A673 (cell line): ENCODE results near the gene JKAMP. TPM values are rescaled to one million over a fixed set of nuclear protein-coding genes. Genes with fewer than 3 reads are reported as not detected.

ENCODE experiments used
- BruUV-seq: library from RNA; stranded (reverse); fragments of 400-500 nt; replicated peaks from 2 replicates; lab custom pipeline; 2021; lab: Mats Ljungman, UMichigan
- CTCF ChIA-PET: fragments of 300-600 bp; sonication (Branson Sonifier 250); formaldehyde crosslinking; loops from one replicate; lab custom pipeline; 2022; ENCODE audit warnings: antibody characterized with exemption; lab: Charles Lee
- POLR2A ChIA-PET: fragments of 300-600 bp; sonication (Branson Sonifier 250); formaldehyde crosslinking; loops from one replicate; lab custom pipeline; 2022; ENCODE audit warnings: antibody characterized with exemption; ENCODE audit not compliant: low non-redundant PET; lab: Charles Lee
- DNase-seq: peaks from one replicate; pipeline ENCODE4 v3.0.0-alpha.2; 2015; ENCODE audit warnings: low spot score
- H3K27ac ChIP-seq: fragments of 200-600 bp; sonication (generic); 2 replicates; pipeline ENCODE4 v1.5.1; 2016; ENCODE audit warnings: mixed run types, low read depth, mild to moderate bottlenecking, mixed read lengths, antibody characterized with exemption, low read length; ENCODE audit not compliant: poor library complexity, severe bottlenecking
- H3K27me3 ChIP-seq: fragments of 200-600 bp; sonication (generic); replicated peaks from 2 replicates; pipeline ENCODE4 v1.6.1; 2017; ENCODE audit warnings: mixed run types, low read depth, mild to moderate bottlenecking, mixed read lengths, antibody characterized with exemption, low read length; ENCODE audit not compliant: insufficient read depth, poor library complexity
- H3K36me3 ChIP-seq: fragments of 200-600 bp; sonication (generic); 2 replicates; pipeline ENCODE4 v1.6.1; 2016; ENCODE audit warnings: mixed run types, mild to moderate bottlenecking, mixed read lengths, antibody characterized with exemption, low read length; ENCODE audit not compliant: insufficient read depth, poor library complexity, severe bottlenecking
- H3K4me1 ChIP-seq: fragments of 200-600 bp; sonication (generic); 2 replicates; pipeline ENCODE4 v1.6.1; 2017; ENCODE audit warnings: mixed run types, mild to moderate bottlenecking, mixed read lengths, antibody characterized with exemption, low read length; ENCODE audit not compliant: insufficient read depth, poor library complexity, severe bottlenecking
- H3K4me3 ChIP-seq: fragments of 200-600 bp; sonication (generic); 2 replicates; pipeline ENCODE4 v1.5.1; 2016; ENCODE audit warnings: low read depth, mixed run types, mild to moderate bottlenecking, mixed read lengths, low read length; ENCODE audit not compliant: poor library complexity, severe bottlenecking
- H3K9me3 ChIP-seq: fragments of 200-600 bp; sonication (generic); 2 replicates; pipeline ENCODE4 v1.6.1; 2016; ENCODE audit warnings: mixed run types, low read depth, mild to moderate bottlenecking, mixed read lengths, antibody characterized with exemption, low read length; ENCODE audit not compliant: poor library complexity, severe bottlenecking
- CTCF ChIP-seq: fragments of 300-800, 200-600 bp; sonication (generic); conservative IDR thresholded peaks from 2 replicates; pipeline ENCODE4 v1.5.1; 2017; ENCODE audit warnings: low read depth, mild to moderate bottlenecking, antibody characterized with exemption, low read length, moderate library complexity, mixed read lengths
- EZH2 ChIP-seq: fragments of 200-600 bp; sonication (generic); IDR thresholded peaks from 2 replicates; pipeline ENCODE4 v1.6.1; 2017; ENCODE audit warnings: borderline replicate concordance, low read depth, mild to moderate bottlenecking, mixed read lengths, antibody characterized with exemption, low read length; ENCODE audit not compliant: poor library complexity, severe bottlenecking
- intact Hi-C: fragments of 100-400 bp; cut with micrococcal nuclease; formaldehyde crosslinking; loops from one replicate; pipeline ENCODE4 v1.10.0; 2022; ENCODE audit not compliant: unreplicated experiment
- total RNA-seq: library from RNA; stranded (reverse); gene quantifications from 2 replicates; pipeline ENCODE4 v1.2.3, GENCODE V29; 2021

JKAMP gene
- total RNA-seq, 1 experiment from 2014 or later = 51.6 TPM

- DNase-seq = no peak
- Histone ChIP-seq H3K27me3 (no peaks in the 10 kb centered on the region), H3K36me3 (peaks cover 19% of the 10 kb centered on the region), H3K4me1 (peaks cover 20% of the 10 kb centered on the region), H3K27ac (peak overlapping the region; percentile 92), H3K4me3 (peak overlapping the region; percentile 84), H3K9me3 (no peaks in the 10 kb centered on the region)
- CTCF ChIA-PET = no interaction called here
- TF ChIP-seq CTCF = no peak
- no peak for TF ChIP-seq EZH2
- intact Hi-C loops = no loop called here
- POLR2A ChIA-PET = no interaction called here
- no TSS peak for BruUV-seq
Measured at GRCh38 chr14:59481871-59482540, 2.3 kb upstream of the JKAMP start.

GRCh38 chr14:59482541-59483331 lies 1.6 kb upstream of the JKAMP start:
- DNase-seq = peak; percentile 37
- H3K36me3 ChIP-seq = peaks cover 17% of the 10 kb centered on the region
- no peak for TF ChIP-seq EZH2
- TF ChIP-seq CTCF = no peak
- CTCF ChIA-PET = no interaction called here
- no peaks in the 10 kb centered on the region for H3K9me3 ChIP-seq
- H3K4me3 ChIP-seq = peak overlapping the region; percentile 84
- H3K27ac ChIP-seq = peak overlapping the region; percentile 92
- POLR2A ChIA-PET = no interaction called here
- H3K4me1 ChIP-seq = peaks cover 20% of the 10 kb centered on the region
- BruUV-seq = TSS peak; percentile 59
- no peaks in the 10 kb centered on the region for H3K27me3 ChIP-seq
- intact Hi-C loops = no loop called here

- Histone ChIP-seq H3K4me1 (peaks cover 20% of the 10 kb centered on the region), H3K4me3 (peak overlapping the region; percentile 84), H3K9me3 (no peaks in the 10 kb centered on the region), H3K27me3 (no peaks in the 10 kb centered on the region), H3K36me3 (peaks cover 19% of the 10 kb centered on the region), H3K27ac (peak overlapping the region; percentile 92)
- ChIA-PET CTCF (no interaction called here), POLR2A (no interaction called here)
- DNase-seq = peak; percentile 25
- TF ChIP-seq CTCF (no peak), EZH2 (no peak)
- intact Hi-C loops = no loop called here
- no TSS peak for BruUV-seq
Measured at GRCh38 chr14:59483363-59483762, 954 bp upstream of the JKAMP start.
